ENCODE data around the gene RTN4R. TPM values are rescaled to one million over a fixed set of nuclear protein-coding genes. Genes with fewer than 3 reads are reported as not detected.

Gene RTN4R
- total RNA-seq, 1 experiment from 2014 or later = 16.3 TPM

- no peak for DNase-seq (ENCODE audit: low read depth, low spot score)
- H3K27ac ChIP-seq (ENCODE audit: low read length) = no peak overlapping the region
- no peaks in the 10 kb centered on the region for H3K9me3 ChIP-seq (ENCODE audit: control insufficient read depth, insufficient read depth, low read depth, low read length)
- CTCF ChIA-PET = no interaction called here
- TF ChIP-seq TCF7L2 (IDR thresholded peaks at IDR 0.05; ENCODE audit: low read depth, low read length) (no peak), SIN3A (IDR thresholded peaks at IDR 0.05; ENCODE audit: borderline replicate concordance, insufficient read depth, low read depth, low read length) (0 out of 2 replicates have a peak, but pooled peaks have one; percentile 26), REST (IDR thresholded peaks at IDR 0.05; ENCODE audit: insufficient read depth in 1 of 2, low read depth in 2 of 2, low read length in 1 of 2) (no peak)
- POLR2A ChIA-PET = no interaction called here
- intact Hi-C loops (cut with micrococcal nuclease; ENCODE audit: unreplicated experiment) (no loop called here), in situ Hi-C loops (cut with HindIII; ENCODE audit: low pct_unique_long_range_greater_than_20kb, low sequenced_read_pairs) (no loop called here)
- no peaks in the 10 kb centered on the region for H3K4me1 ChIP-seq (ENCODE audit: control insufficient read depth, insufficient read depth, low read length)
- no TSS peak for BruUV-seq (replicated peaks)
- ATAC-seq = peak; percentile 93
- H3K4me3 ChIP-seq (ENCODE audit: low read depth in 2 of 2, low read length in 2 of 2) = peak overlapping the region; percentile 46 to 47
- no peaks in the 10 kb centered on the region for H3K36me3 ChIP-seq (ENCODE audit: control insufficient read depth, insufficient read depth, low read length)
- no peaks in the 10 kb centered on the region for H3K27me3 ChIP-seq (ENCODE audit: control insufficient read depth, insufficient read depth, low read length)
These were observed 31.0 kb upstream of the RTN4R start for GRCh38 chr22:20298803-20299745.

GRCh38 chr22:20298110-20298802 lies 30.1 kb upstream of the RTN4R start:
- Histone ChIP-seq H3K27me3 (ENCODE audit: control insufficient read depth, insufficient read depth, low read length) (no peaks in the 10 kb centered on the region), H3K9me3 (ENCODE audit: control insufficient read depth, insufficient read depth, low read depth, low read length) (no peaks in the 10 kb centered on the region), H3K4me3 (ENCODE audit: low read depth in 2 of 2, low read length in 2 of 2) (peak overlapping the region; percentile 46 to 47), H3K27ac (ENCODE audit: low read length) (no peak overlapping the region), H3K36me3 (ENCODE audit: control insufficient read depth, insufficient read depth, low read length) (no peaks in the 10 kb centered on the region), H3K4me1 (ENCODE audit: control insufficient read depth, insufficient read depth, low read length) (no peaks in the 10 kb centered on the region)
- ChIA-PET POLR2A (no interaction called here), CTCF (no interaction called here)
- intact Hi-C loops (cut with micrococcal nuclease; ENCODE audit: unreplicated experiment) = no loop called here
- no peak for TF ChIP-seq POLR2AphosphoS5 (IDR thresholded peaks at IDR 0.05; ENCODE audit: low read depth, low read length)
- TF ChIP-seq REST (IDR thresholded peaks at IDR 0.05; ENCODE audit: insufficient read depth in 1 of 2, low read depth in 2 of 2, low read length in 1 of 2) = no peak
- TF ChIP-seq SIN3A (IDR thresholded peaks at IDR 0.05; ENCODE audit: borderline replicate concordance, insufficient read depth, low read depth, low read length) = no peak
- no peak for TF ChIP-seq CTCF (IDR thresholded peaks at IDR 0.05)
- no peak for TF ChIP-seq TCF7L2 (IDR thresholded peaks at IDR 0.05; ENCODE audit: low read depth, low read length)
- in situ Hi-C loops (cut with HindIII; ENCODE audit: low pct_unique_long_range_greater_than_20kb, low sequenced_read_pairs) = no loop called here
- ATAC-seq = no peak
- no peak for DNase-seq (ENCODE audit: low read depth, low spot score)
- no TSS peak for BruUV-seq (replicated peaks)

All from Panc1 (cell line).